ENCODE data around the gene ELP1. TPM values are rescaled to one million over a fixed set of nuclear protein-coding genes. Genes with fewer than 3 reads are reported as not detected.

ELP1 gene
- total and polyA plus RNA-seq, 2 experiments from 2014 or later = 14.5 to 24.1 TPM

DNA sequence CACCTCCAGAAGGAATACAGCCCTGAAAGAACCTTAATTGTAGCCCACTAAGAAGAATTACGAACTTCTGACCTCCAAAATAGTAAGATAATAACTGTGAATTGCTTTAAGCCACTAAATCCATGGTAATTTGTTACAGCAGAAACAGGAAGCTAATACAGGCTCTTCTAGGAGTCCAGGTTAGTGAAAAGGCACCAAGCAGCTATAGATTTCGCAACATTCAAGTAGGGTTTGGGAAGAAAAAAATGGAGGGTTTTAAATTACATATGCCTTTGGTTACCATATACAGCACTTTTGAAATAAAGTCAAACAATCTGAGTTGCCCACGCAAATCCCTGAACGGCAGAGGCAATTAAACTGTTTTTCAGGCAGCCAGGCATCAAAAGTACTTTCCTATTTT, 73.6 kb downstream of the ELP1 start:
- Histone ChIP-seq H3K79me2 (ENCODE audit: insufficient read depth) (no peaks in the 10 kb centered on the region), H3K4me3 (no peak overlapping the region), H4K20me1 (ENCODE audit: insufficient read depth) (no peaks in the 10 kb centered on the region), H3K4me2 (ENCODE audit: unreplicated experiment) (no peak overlapping the region), H3K36me3 (ENCODE audit: low read depth) (no peaks in the 10 kb centered on the region), H3K9ac (no peak overlapping the region), H2AFZ (no peak overlapping the region), H3K27me3 (replicated peaks; ENCODE audit: insufficient read depth) (no peaks in the 10 kb centered on the region), H3K4me1 (ENCODE audit: insufficient read depth) (no peaks in the 10 kb centered on the region), H3K27ac (no peak overlapping the region), H3K9me2 (ENCODE audit: insufficient read depth) (no peaks in the 10 kb centered on the region), H3K9me3 (ENCODE audit: low read depth) (no peaks in the 10 kb centered on the region), H3F3A (ENCODE audit: insufficient read depth) (no peaks in the 10 kb centered on the region)
- TF ChIP-seq EZH2phosphoT487 (IDR thresholded peaks at IDR 0.05; ENCODE audit: insufficient read depth, low read depth) (no peak), EZH2 (IDR thresholded peaks at IDR 0.05; ENCODE audit: insufficient read depth, poor library complexity, severe bottlenecking) (no peak)
- no peak for DNase-seq
- WGBS, 2 experiments (ENCODE audit: low coverage in 1 of 2, low lambda C conversion rate in 2 of 2, missing lambda C conversion rate in 2 of 2) = 62% methylated on average over 4 of the region's 4 CpGs
- in situ Hi-C loops (cut with MboI) = no loop called here

DNA sequence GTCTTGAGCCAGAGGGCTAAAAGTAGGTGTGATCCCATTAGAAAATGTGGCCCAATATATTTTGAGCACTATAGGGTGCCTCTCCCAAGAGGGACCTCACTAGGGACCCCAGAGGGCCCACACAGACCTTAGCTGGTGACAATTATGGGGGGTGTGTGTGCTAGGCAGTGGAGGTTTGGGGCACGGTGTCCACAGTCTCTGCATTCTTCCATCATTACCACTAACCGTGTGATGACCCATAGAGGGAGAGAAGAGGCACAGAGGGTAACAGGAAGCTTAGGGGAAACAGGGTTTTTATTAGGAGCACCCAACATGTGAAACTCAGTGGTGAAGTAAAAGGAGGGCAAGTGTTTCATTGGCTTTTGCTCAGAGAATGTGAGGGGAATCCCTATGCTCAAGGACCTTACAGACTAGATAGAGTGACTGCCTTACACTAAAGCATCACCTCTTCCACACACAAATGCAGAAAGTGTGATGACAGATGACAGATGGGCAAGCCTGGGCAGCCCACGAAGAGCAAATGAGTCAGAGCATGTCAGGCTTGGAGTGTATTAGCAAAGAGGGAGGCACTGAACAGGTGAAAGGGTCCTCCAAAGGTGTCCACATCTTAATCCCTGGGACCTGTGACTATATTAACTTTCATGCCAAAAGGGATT, 74.3 kb downstream of the ELP1 start:
- no peak overlapping the region for H3K4me2 ChIP-seq (ENCODE audit: unreplicated experiment)
- no peaks in the 10 kb centered on the region for H3F3A ChIP-seq (ENCODE audit: insufficient read depth)
- H2AFZ ChIP-seq = no peak overlapping the region
- no peak overlapping the region for H3K27ac ChIP-seq
- no peak overlapping the region for H3K9ac ChIP-seq
- no peaks in the 10 kb centered on the region for H3K9me3 ChIP-seq (ENCODE audit: low read depth)
- no peak for DNase-seq
- H3K4me1 ChIP-seq (ENCODE audit: insufficient read depth) = no peaks in the 10 kb centered on the region
- TF ChIP-seq EZH2phosphoT487 (IDR thresholded peaks at IDR 0.05; ENCODE audit: insufficient read depth, low read depth) (no peak), EZH2 (IDR thresholded peaks at IDR 0.05; ENCODE audit: insufficient read depth, poor library complexity, severe bottlenecking) (no peak)
- in situ Hi-C loops (cut with MboI) = no loop called here
- 57 to 60% methylated on average over 3 of the region's 3 CpGs for WGBS, 2 experiments (ENCODE audit: low coverage in 1 of 2, low lambda C conversion rate in 2 of 2, missing lambda C conversion rate in 2 of 2)
- H4K20me1 ChIP-seq (ENCODE audit: insufficient read depth) = no peaks in the 10 kb centered on the region
- no peaks in the 10 kb centered on the region for H3K79me2 ChIP-seq (ENCODE audit: insufficient read depth)
- H3K9me2 ChIP-seq (ENCODE audit: insufficient read depth) = no peaks in the 10 kb centered on the region
- no peaks in the 10 kb centered on the region for H3K36me3 ChIP-seq (ENCODE audit: low read depth)
- no peaks in the 10 kb centered on the region for H3K27me3 ChIP-seq (replicated peaks; ENCODE audit: insufficient read depth)
- no peak overlapping the region for H3K4me3 ChIP-seq

DNA sequence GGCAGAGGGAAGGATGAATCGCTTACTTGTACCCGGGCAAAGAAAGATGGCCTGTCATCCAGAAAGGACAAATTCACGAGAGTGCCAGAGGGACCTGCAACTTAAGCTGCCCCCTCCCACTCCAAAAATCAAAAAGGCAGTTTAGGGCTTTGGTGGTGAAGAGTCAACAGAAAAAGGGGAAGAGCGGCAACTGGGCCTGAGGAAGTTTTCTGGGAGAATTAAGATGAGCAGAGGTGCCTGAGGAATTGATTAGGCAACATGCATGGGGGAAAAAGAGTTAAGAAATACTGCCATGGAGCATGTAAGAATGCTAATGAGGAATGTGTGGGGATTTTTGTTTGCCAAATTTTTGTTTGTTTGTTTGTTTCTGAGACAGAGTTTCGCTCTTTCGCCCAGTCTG, 76.4 kb downstream of the ELP1 start:
- H2AFZ ChIP-seq = no peak overlapping the region
- in situ Hi-C loops (cut with MboI) = no loop called here
- H3K36me3 ChIP-seq (ENCODE audit: low read depth) = no peaks in the 10 kb centered on the region
- no peaks in the 10 kb centered on the region for H3K9me2 ChIP-seq (ENCODE audit: insufficient read depth)
- H3K79me2 ChIP-seq (ENCODE audit: insufficient read depth) = no peaks in the 10 kb centered on the region
- TF ChIP-seq EZH2 (IDR thresholded peaks at IDR 0.05; ENCODE audit: insufficient read depth, poor library complexity, severe bottlenecking) (no peak), EZH2phosphoT487 (IDR thresholded peaks at IDR 0.05; ENCODE audit: insufficient read depth, low read depth) (no peak)
- WGBS, 2 experiments (ENCODE audit: low coverage in 1 of 2, low lambda C conversion rate in 2 of 2, missing lambda C conversion rate in 2 of 2) = 63 to 71% methylated on average over 6 of the region's 6 CpGs
- no peak overlapping the region for H3K4me2 ChIP-seq (ENCODE audit: unreplicated experiment)
- no peaks in the 10 kb centered on the region for H4K20me1 ChIP-seq (ENCODE audit: insufficient read depth)
- no peaks in the 10 kb centered on the region for H3K4me1 ChIP-seq (ENCODE audit: insufficient read depth)
- H3K4me3 ChIP-seq = no peak overlapping the region
- no peak overlapping the region for H3K27ac ChIP-seq
- H3K9me3 ChIP-seq (ENCODE audit: low read depth) = no peaks in the 10 kb centered on the region
- H3K27me3 ChIP-seq (replicated peaks; ENCODE audit: insufficient read depth) = no peaks in the 10 kb centered on the region
- no peak overlapping the region for H3K9ac ChIP-seq
- no peaks in the 10 kb centered on the region for H3F3A ChIP-seq (ENCODE audit: insufficient read depth)
- no peak for DNase-seq

DNA sequence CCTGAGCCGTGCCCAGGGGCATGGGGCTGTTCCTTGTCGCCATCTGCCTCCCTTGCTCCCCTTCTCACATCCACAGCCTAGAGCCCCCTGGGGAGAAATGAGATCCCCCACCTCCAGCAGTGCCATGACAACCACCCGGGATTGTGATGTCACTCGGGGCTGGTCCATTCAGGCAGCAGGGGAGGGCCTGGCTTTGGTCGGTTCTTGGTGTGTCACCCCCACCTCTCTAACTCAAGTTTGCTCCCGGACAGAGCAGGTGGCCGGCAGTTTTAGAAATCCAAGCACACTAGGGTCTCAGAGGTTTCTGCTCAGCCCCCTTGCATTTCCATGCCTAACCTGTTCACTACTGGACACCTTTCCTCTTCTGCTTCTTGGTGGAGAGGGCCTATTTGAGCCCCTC, 78.0 kb downstream of the ELP1 start, which contains the start of gene ACTL7B:
Gene ACTL7B (minus strand): TSS at position 99 of the 400 bp plus-strand sequence. CDS start 56 bp downstream, at position 43.
- Histone ChIP-seq H3K4me2 (ENCODE audit: unreplicated experiment) (no peak within 1 kb of the TSS), H3K36me3 (ENCODE audit: low read depth) (no peaks in the 10 kb centered on the region), H3K4me1 (ENCODE audit: insufficient read depth) (no peaks in the 10 kb centered on the region), H4K20me1 (ENCODE audit: insufficient read depth) (no peaks in the 10 kb centered on the region), H3K9me2 (ENCODE audit: insufficient read depth) (no peaks in the 10 kb centered on the region), H2AFZ (no peak within 1 kb of the TSS), H3K9me3 (ENCODE audit: low read depth) (no peaks in the 10 kb centered on the region), H3K4me3 (no peak within 1 kb of the TSS), H3K27me3 (replicated peaks; ENCODE audit: insufficient read depth) (no peaks in the 10 kb centered on the region), H3K9ac (no peak within 1 kb of the TSS), H3K79me2 (ENCODE audit: insufficient read depth) (no peaks in the 10 kb centered on the region), H3F3A (ENCODE audit: insufficient read depth) (no peaks in the 10 kb centered on the region), H3K27ac (no peak within 1 kb of the TSS)
- 51 to 58% methylated on average over 7 of the region's 7 CpGs for WGBS, 2 experiments (ENCODE audit: low coverage in 1 of 2, low lambda C conversion rate in 2 of 2, missing lambda C conversion rate in 2 of 2)
- TF ChIP-seq EZH2 (IDR thresholded peaks at IDR 0.05; ENCODE audit: insufficient read depth, poor library complexity, severe bottlenecking) (no peak), EZH2phosphoT487 (IDR thresholded peaks at IDR 0.05; ENCODE audit: insufficient read depth, low read depth) (no peak)
- DNase-seq = no peak
- in situ Hi-C loops (cut with MboI) = no loop called here
